ENCODE measurements around the gene PDGFD. TPM values are rescaled to one million over a fixed set of nuclear protein-coding genes. Genes with fewer than 3 reads are reported as not detected.

Gene PDGFD
- total RNA-seq, 1 experiment from 2014 or later: 2.6 TPM

GRCh38 chr11:104124979-104125378 is 39.0 kb downstream of the PDGFD start (continued):
- TF ChIP-seq, protein P1, sequence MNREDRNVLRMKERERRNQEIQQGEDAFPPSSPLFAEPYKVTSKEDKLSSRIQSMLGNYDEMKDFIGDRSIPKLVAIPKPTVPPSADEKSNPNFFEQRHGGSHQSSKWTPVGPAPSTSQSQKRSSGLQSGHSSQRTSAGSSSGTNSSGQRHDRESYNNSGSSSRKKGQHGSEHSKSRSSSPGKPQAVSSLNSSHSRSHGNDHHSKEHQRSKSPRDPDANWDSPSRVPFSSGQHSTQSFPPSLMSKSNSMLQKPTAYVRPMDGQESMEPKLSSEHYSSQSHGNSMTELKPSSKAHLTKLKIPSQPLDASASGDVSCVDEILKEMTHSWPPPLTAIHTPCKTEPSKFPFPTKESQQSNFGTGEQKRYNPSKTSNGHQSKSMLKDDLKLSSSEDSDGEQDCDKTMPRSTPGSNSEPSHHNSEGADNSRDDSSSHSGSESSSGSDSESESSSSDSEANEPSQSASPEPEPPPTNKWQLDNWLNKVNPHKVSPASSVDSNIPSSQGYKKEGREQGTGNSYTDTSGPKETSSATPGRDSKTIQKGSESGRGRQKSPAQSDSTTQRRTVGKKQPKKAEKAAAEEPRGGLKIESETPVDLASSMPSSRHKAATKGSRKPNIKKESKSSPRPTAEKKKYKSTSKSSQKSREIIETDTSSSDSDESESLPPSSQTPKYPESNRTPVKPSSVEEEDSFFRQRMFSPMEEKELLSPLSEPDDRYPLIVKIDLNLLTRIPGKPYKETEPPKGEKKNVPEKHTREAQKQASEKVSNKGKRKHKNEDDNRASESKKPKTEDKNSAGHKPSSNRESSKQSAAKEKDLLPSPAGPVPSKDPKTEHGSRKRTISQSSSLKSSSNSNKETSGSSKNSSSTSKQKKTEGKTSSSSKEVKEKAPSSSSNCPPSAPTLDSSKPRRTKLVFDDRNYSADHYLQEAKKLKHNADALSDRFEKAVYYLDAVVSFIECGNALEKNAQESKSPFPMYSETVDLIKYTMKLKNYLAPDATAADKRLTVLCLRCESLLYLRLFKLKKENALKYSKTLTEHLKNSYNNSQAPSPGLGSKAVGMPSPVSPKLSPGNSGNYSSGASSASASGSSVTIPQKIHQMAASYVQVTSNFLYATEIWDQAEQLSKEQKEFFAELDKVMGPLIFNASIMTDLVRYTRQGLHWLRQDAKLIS (CRISPR knock-in tag; IDR thresholded peaks at IDR 0.05; ENCODE audit: borderline replicate concordance): no peak
- TF ChIP-seq, protein P2, sequence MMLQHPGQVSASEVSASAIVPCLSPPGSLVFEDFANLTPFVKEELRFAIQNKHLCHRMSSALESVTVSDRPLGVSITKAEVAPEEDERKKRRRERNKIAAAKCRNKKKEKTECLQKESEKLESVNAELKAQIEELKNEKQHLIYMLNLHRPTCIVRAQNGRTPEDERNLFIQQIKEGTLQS (CRISPR knock-in tag; conservative IDR thresholded peaks at IDR 0.05): no peak
- no peak for TF ChIP-seq SOX15 (CRISPR knock-in tag; IDR thresholded peaks at IDR 0.05)
- no peak for TF ChIP-seq SMAD4 (CRISPR knock-in tag; IDR thresholded peaks at IDR 0.05)
- no peak for TF ChIP-seq FOXP1 (CRISPR knock-in tag; IDR thresholded peaks at IDR 0.05; ENCODE audit: borderline replicate concordance)

GRCh38 chr11:104122836-104123235 is 41.1 kb downstream of the PDGFD start:
- Mint-ChIP-seq H3K36me3 (peaks cover 7% of the 10 kb centered on the region; the same call in 1 of the 2 replicates), H3K4me3 (no peak overlapping the region), H3K9me3 (peaks cover 11% of the 10 kb centered on the region), H3K27me3 (ENCODE audit: low read depth) (no peaks in the 10 kb centered on the region), H3K4me1 (peaks cover 32% of the 10 kb centered on the region), H3K27ac (no peak overlapping the region)
- ChIA-PET CTCF (no interaction called here), POLR2A (no interaction called here)
- DNase-seq (ENCODE audit: low spot score) (no peak), ATAC-seq (no peak)
- no peak for TF ChIP-seq ZNF512 (CRISPR knock-in tag; IDR thresholded peaks at IDR 0.05; ENCODE audit: borderline replicate concordance)
- TF ChIP-seq MAX (CRISPR knock-in tag; IDR thresholded peaks at IDR 0.05): no peak
- TF ChIP-seq, protein P3, sequence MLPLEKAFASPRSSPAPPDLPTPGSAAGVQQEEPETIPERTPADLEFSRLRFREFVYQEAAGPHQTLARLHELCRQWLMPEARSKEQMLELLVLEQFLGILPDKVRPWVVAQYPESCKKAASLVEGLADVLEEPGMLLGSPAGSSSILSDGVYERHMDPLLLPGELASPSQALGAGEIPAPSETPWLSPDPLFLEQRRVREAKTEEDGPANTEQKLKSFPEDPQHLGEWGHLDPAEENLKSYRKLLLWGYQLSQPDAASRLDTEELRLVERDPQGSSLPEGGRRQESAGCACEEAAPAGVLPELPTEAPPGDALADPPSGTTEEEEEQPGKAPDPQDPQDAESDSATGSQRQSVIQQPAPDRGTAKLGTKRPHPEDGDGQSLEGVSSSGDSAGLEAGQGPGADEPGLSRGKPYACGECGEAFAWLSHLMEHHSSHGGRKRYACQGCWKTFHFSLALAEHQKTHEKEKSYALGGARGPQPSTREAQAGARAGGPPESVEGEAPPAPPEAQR (CRISPR knock-in tag; IDR thresholded peaks at IDR 0.05): no peak
- no peak for TF ChIP-seq E2F1 (CRISPR knock-in tag; IDR thresholded peaks at IDR 0.05)
- no peak for TF ChIP-seq ZBTB43 (CRISPR knock-in tag; IDR thresholded peaks at IDR 0.05)
- TF ChIP-seq ESRRA (CRISPR knock-in tag; IDR thresholded peaks at IDR 0.05; ENCODE audit: borderline replicate concordance): no peak
- TF ChIP-seq, protein P4, sequence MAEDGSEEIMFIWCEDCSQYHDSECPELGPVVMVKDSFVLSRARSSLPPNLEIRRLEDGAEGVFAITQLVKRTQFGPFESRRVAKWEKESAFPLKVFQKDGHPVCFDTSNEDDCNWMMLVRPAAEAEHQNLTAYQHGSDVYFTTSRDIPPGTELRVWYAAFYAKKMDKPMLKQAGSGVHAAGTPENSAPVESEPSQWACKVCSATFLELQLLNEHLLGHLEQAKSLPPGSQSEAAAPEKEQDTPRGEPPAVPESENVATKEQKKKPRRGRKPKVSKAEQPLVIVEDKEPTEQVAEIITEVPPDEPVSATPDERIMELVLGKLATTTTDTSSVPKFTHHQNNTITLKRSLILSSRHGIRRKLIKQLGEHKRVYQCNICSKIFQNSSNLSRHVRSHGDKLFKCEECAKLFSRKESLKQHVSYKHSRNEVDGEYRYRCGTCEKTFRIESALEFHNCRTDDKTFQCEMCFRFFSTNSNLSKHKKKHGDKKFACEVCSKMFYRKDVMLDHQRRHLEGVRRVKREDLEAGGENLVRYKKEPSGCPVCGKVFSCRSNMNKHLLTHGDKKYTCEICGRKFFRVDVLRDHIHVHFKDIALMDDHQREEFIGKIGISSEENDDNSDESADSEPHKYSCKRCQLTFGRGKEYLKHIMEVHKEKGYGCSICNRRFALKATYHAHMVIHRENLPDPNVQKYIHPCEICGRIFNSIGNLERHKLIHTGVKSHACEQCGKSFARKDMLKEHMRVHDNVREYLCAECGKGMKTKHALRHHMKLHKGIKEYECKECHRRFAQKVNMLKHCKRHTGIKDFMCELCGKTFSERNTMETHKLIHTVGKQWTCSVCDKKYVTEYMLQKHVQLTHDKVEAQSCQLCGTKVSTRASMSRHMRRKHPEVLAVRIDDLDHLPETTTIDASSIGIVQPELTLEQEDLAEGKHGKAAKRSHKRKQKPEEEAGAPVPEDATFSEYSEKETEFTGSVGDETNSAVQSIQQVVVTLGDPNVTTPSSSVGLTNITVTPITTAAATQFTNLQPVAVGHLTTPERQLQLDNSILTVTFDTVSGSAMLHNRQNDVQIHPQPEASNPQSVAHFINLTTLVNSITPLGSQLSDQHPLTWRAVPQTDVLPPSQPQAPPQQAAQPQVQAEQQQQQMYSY (CRISPR knock-in tag; IDR thresholded peaks at IDR 0.05): no peak
- no peak for TF ChIP-seq CBFB (CRISPR knock-in tag; IDR thresholded peaks at IDR 0.05; ENCODE audit: low read depth)
- TF ChIP-seq, protein P1 (CRISPR knock-in tag; IDR thresholded peaks at IDR 0.05; ENCODE audit: borderline replicate concordance): no peak
- no peak for TF ChIP-seq NR2C2 (CRISPR knock-in tag; IDR thresholded peaks at IDR 0.05)
- no peak for TF ChIP-seq FOXJ3 (CRISPR knock-in tag; IDR thresholded peaks at IDR 0.05; ENCODE audit: borderline replicate concordance)
- no peak for TF ChIP-seq SMAD3 (CRISPR knock-in tag; IDR thresholded peaks at IDR 0.05; ENCODE audit: borderline replicate concordance)

Data from WTC11 (cell line).